Endothelial cell of umbilical vein (primary cell): Measurements from ENCODE around the gene SMAD9.

Source experiments
- CTCF ChIP-seq, 2 donors: IDR thresholded peaks; 1 replicate in 1 of 2; 2 replicates in 1 of 2; pipeline ENCODE4 v1.5.1; 2011; ENCODE audit warnings: low read length in 2 of 2, mild to moderate bottlenecking in 2 of 2, moderate library complexity in 2 of 2, control low read depth in 1 of 2, inconsistent platforms in 1 of 2, low read depth in 1 of 2; ENCODE audit not compliant: insufficient read depth in 1 of 2; ENCODE audit errors: extremely low read depth in 1 of 2
- EZH2 ChIP-seq: IDR thresholded peaks from 2 replicates; pipeline ENCODE4 v1.6.1; 2012; ENCODE audit warnings: borderline replicate concordance, low read depth, mild to moderate bottlenecking, moderate library complexity, low read length, inconsistent platforms; ENCODE audit not compliant: severe bottlenecking
- MAX ChIP-seq: IDR thresholded peaks from 2 replicates; pipeline ENCODE4 v1.6.1; 2011; ENCODE audit not compliant: insufficient read depth, insufficient read length
- POLR2A ChIP-seq: IDR thresholded peaks from 2 replicates; pipeline ENCODE4 v1.6.1; 2012; ENCODE audit warnings: low read depth, mild to moderate bottlenecking, control low read depth, low read length
- POLR2AphosphoS5 ChIP-seq: IDR thresholded peaks from 2 replicates; pipeline ENCODE4 v1.6.1; 2012; ENCODE audit warnings: low read depth, mild to moderate bottlenecking, control low read depth, low read length, moderate library complexity; ENCODE audit not compliant: insufficient read depth

GRCh38 chr13:36822785-36823184 is 97.3 kb downstream of the SMAD9 start:
- TF ChIP-seq CTCF (IDR thresholded peaks at IDR 0.05; ENCODE audit: extremely low read depth in 1 of 2, insufficient read depth in 1 of 2, low read depth in 1 of 2, low read length in 2 of 2), result no peak
- TF ChIP-seq POLR2A, result no peak
- TF ChIP-seq MAX, result no peak
- TF ChIP-seq POLR2AphosphoS5, result no peak
- no peak for TF ChIP-seq EZH2
